Mesenchymal stem cell (in vitro differentiated cells and primary cell): ENCODE data around the gene ARHGAP21.
A peak's percentile ranks its signal among the peaks of the same experiment; 100 is the strongest.
"Not testable (repeated sequence)": the region's sequence is repeated elsewhere in the genome, so short reads cannot be mapped to it uniquely, and the experiment has no call there.

Source experiments
- DNase-seq: peaks from one replicate; pipeline ENCODE4 v3.0.0-alpha.2; 2013
- H2AFZ ChIP-seq: one replicate; pipeline ENCODE4 v1.6.1; 2013; ENCODE audit warnings: low read depth, mild to moderate bottlenecking, control low read depth, inconsistent platforms, low read length, moderate library complexity
- H2AK5ac ChIP-seq: 2 replicates; pipeline ENCODE4 v1.6.1; 2013; ENCODE audit warnings: low read length, moderate library complexity, mild to moderate bottlenecking, inconsistent platforms; ENCODE audit not compliant: severe bottlenecking
- H2BK120ac ChIP-seq: one replicate; pipeline ENCODE4 v1.6.1; 2013; ENCODE audit warnings: low read depth, mild to moderate bottlenecking, inconsistent platforms, low read length, moderate library complexity
- H2BK12ac ChIP-seq, 2 experiments: one replicate each; pipeline ENCODE4 v1.6.1; 2013; ENCODE audit warnings: inconsistent platforms in 2 of 2, low read length in 2 of 2, mild to moderate bottlenecking in 2 of 2, moderate library complexity in 2 of 2, control low read depth in 1 of 2
- H2BK15ac ChIP-seq: one replicate; pipeline ENCODE4 v1.6.1; 2013; ENCODE audit warnings: mild to moderate bottlenecking, low read depth, inconsistent platforms; ENCODE audit not compliant: poor library complexity, severe bottlenecking
- H2BK5ac ChIP-seq: 2 replicates; pipeline ENCODE4 v1.6.1; 2013; ENCODE audit warnings: low read depth, mild to moderate bottlenecking, low read length, control low read depth, inconsistent platforms; ENCODE audit not compliant: poor library complexity, severe bottlenecking
- H3K14ac ChIP-seq, 2 experiments: one replicate each; pipeline ENCODE4 v1.6.1; 2013; ENCODE audit warnings: inconsistent platforms in 2 of 2, low read length in 2 of 2, control low read depth in 1 of 2, mild to moderate bottlenecking in 1 of 2, moderate library complexity in 1 of 2
- H3K18ac ChIP-seq, 2 experiments: one replicate each; pipeline ENCODE4 v1.6.1; 2013; ENCODE audit warnings: inconsistent platforms in 2 of 2, low read length in 2 of 2, control low read depth in 1 of 2, low read depth in 1 of 2, mild to moderate bottlenecking in 1 of 2
- H3K23ac ChIP-seq, 2 experiments: one replicate each; pipeline ENCODE4 v1.6.1; 2013; ENCODE audit warnings: inconsistent platforms in 2 of 2, low read length in 2 of 2, mild to moderate bottlenecking in 2 of 2, moderate library complexity in 2 of 2, control low read depth in 1 of 2
- H3K27ac ChIP-seq: 2 replicates; pipeline ENCODE4 v1.5.1; 2013; ENCODE audit warnings: mild to moderate bottlenecking, moderate library complexity, low read length, control low read depth, inconsistent platforms; ENCODE audit not compliant: poor library complexity, severe bottlenecking
- H3K27me3 ChIP-seq, 2 experiments: 2 replicates each; pipeline versions ENCODE4 v1.6.1 to v1.7.0; 2013; ENCODE audit warnings: low read length in 2 of 2, mild to moderate bottlenecking in 2 of 2, moderate library complexity in 2 of 2, control low read depth in 1 of 2, inconsistent platforms in 1 of 2; ENCODE audit not compliant: control insufficient read depth in 1 of 2, insufficient read depth in 1 of 2
- H3K36me3 ChIP-seq, 2 experiments: 2 replicates each; pipeline versions ENCODE4 v1.6.1 to v1.7.0; 2013; ENCODE audit warnings: low read length in 2 of 2, control low read depth in 1 of 2, inconsistent platforms in 1 of 2, low read depth in 1 of 2, mild to moderate bottlenecking in 1 of 2; ENCODE audit not compliant: insufficient read depth in 2 of 2, control insufficient read depth in 1 of 2
- H3K4ac ChIP-seq, 2 experiments: one replicate each; pipeline ENCODE4 v1.6.1; 2013; ENCODE audit warnings: inconsistent platforms in 2 of 2, low read length in 2 of 2, mild to moderate bottlenecking in 2 of 2, moderate library complexity in 2 of 2, control low read depth in 1 of 2, low read depth in 1 of 2
- H3K4me1 ChIP-seq: 2 replicates; pipeline ENCODE4 v1.6.1; 2013; ENCODE audit warnings: low read depth, low read length, control low read depth; ENCODE audit not compliant: control insufficient read depth, insufficient read depth
- H3K4me2 ChIP-seq: 2 replicates; pipeline ENCODE4 v1.6.1; 2013; ENCODE audit warnings: low read length, mild to moderate bottlenecking, inconsistent platforms; ENCODE audit not compliant: poor library complexity, severe bottlenecking
- H3K4me3 ChIP-seq, 2 experiments: 2 replicates each; pipeline versions ENCODE4 v1.5.1 to v1.7.0; 2013; ENCODE audit warnings: low read length in 2 of 2, mild to moderate bottlenecking in 2 of 2, control low read depth in 1 of 2, low read depth in 1 of 2; ENCODE audit not compliant: insufficient read depth in 1 of 2
- H3K79me1 ChIP-seq: replicated peaks from 2 replicates; pipeline ENCODE4 v1.6.1; 2013; ENCODE audit warnings: mild to moderate bottlenecking, control low read depth, low read length, inconsistent platforms; ENCODE audit not compliant: poor library complexity, severe bottlenecking
- H3K9ac ChIP-seq: 2 replicates; pipeline ENCODE4 v1.7.0; 2013; ENCODE audit warnings: mild to moderate bottlenecking, low read length, moderate library complexity
- H3K9me3 ChIP-seq: 2 replicates; pipeline ENCODE4 v1.7.0; 2013; ENCODE audit warnings: mild to moderate bottlenecking, low read length; ENCODE audit not compliant: control insufficient read depth
- H4K8ac ChIP-seq: one replicate; pipeline ENCODE4 v1.6.1; 2013; ENCODE audit warnings: inconsistent platforms, mild to moderate bottlenecking, low read length, moderate library complexity
- H4K91ac ChIP-seq: one replicate; pipeline ENCODE4 v1.6.1; 2013; ENCODE audit warnings: mild to moderate bottlenecking, low read length, inconsistent platforms
- WGBS: methylation state at CpG from one replicate; pipeline ENCODE4 v1.1.7; 2013; ENCODE audit warnings: mixed read lengths; 5-methylcytosine and 5-hydroxymethylcytosine counted together

ARHGAP21 gene

GRCh38 chr10:24727786-24728185, 4.1 kb upstream of the ARHGAP21 start:
- Histone ChIP-seq H3K4me1 (no peaks in the 10 kb centered on the region), H3K9ac (no peak overlapping the region), H3K4me2 (no peak overlapping the region), H2AK5ac (no peak overlapping the region), H4K8ac (no peak overlapping the region), H2AFZ (no peak overlapping the region), H4K91ac (no peak overlapping the region), H3K14ac (no peak overlapping the region), H3K4me3 (no peak overlapping the region), H3K18ac (no peak overlapping the region), H3K36me3 (no peaks in the 10 kb centered on the region), H2BK15ac (no peak overlapping the region), H2BK12ac (peak overlapping the region in 1 of 2 experiments; percentile 69), H3K27ac (no peak overlapping the region), H3K27me3 (no peaks in the 10 kb centered on the region), H3K4ac (no peak overlapping the region), H3K79me1 (no peaks in the 10 kb centered on the region), H2BK5ac (no peak overlapping the region), H3K9me3 (no peaks in the 10 kb centered on the region), H2BK120ac (no peak overlapping the region), H3K23ac (no peak overlapping the region)
- WGBS, result 67% methylated on average over 7 of the region's 9 CpGs
- DNase-seq, result no peak

GRCh38 chr10:24726626-24727025, 2.9 kb upstream of the ARHGAP21 start:
- Histone ChIP-seq H3K23ac (no peak overlapping the region), H3K27me3 (no peaks in the 10 kb centered on the region), H2AFZ (no peak overlapping the region), H3K4ac (no peak overlapping the region), H3K9me3 (no peaks in the 10 kb centered on the region), H2BK12ac (no peak overlapping the region), H3K9ac (no peak overlapping the region), H4K91ac (no peak overlapping the region), H3K4me1 (peaks cover 2% of the 10 kb centered on the region), H3K14ac (no peak overlapping the region), H2BK5ac (no peak overlapping the region), H2AK5ac (no peak overlapping the region), H4K8ac (no peak overlapping the region), H3K36me3 (peaks cover 1 to 2% of the 10 kb centered on the region in 2 experiments), H3K4me2 (no peak overlapping the region), H3K27ac (no peak overlapping the region), H2BK15ac (no peak overlapping the region), H3K79me1 (no peaks in the 10 kb centered on the region), H2BK120ac (no peak overlapping the region), H3K18ac (no peak overlapping the region), H3K4me3 (no peak overlapping the region)
- 97% methylated on average over 5 of the region's 5 CpGs for WGBS
- DNase-seq, result no peak

DNA sequence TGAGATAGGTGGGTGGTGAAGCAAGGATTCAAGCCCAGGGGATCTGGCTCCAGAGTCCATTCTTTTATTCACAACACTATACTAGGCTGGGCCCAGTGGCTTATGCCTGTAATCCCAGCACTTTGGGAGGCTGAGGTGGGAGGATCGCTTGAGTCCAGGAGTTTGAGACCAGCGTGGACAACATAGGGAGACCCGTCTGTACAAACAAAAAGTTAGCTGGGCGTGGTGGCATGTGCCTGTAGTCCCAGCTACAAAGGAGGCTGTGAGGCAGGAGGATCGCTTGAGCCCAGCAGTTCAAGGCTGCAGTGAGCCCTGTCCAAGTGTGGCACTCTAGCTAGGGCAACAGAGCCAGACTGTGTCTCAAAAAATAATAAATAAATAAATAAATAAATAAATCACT, 2.3 kb upstream of the ARHGAP21 start:
- not testable (repeated sequence) for H3K27ac ChIP-seq, H3K14ac ChIP-seq, H2AFZ ChIP-seq, H2AK5ac ChIP-seq, H2BK120ac ChIP-seq, H3K23ac ChIP-seq, DNase-seq, H3K79me1 ChIP-seq, H3K36me3 ChIP-seq, H3K27me3 ChIP-seq, H2BK12ac ChIP-seq, H2BK15ac ChIP-seq, H3K9me3 ChIP-seq, H3K9ac ChIP-seq, H4K8ac ChIP-seq, H3K18ac ChIP-seq, H2BK5ac ChIP-seq, H3K4me1 ChIP-seq, H3K4me2 ChIP-seq, H3K4me3 ChIP-seq, H4K91ac ChIP-seq, H3K4ac ChIP-seq
- WGBS, result 99% methylated on average over 5 of the region's 5 CpGs

DNA sequence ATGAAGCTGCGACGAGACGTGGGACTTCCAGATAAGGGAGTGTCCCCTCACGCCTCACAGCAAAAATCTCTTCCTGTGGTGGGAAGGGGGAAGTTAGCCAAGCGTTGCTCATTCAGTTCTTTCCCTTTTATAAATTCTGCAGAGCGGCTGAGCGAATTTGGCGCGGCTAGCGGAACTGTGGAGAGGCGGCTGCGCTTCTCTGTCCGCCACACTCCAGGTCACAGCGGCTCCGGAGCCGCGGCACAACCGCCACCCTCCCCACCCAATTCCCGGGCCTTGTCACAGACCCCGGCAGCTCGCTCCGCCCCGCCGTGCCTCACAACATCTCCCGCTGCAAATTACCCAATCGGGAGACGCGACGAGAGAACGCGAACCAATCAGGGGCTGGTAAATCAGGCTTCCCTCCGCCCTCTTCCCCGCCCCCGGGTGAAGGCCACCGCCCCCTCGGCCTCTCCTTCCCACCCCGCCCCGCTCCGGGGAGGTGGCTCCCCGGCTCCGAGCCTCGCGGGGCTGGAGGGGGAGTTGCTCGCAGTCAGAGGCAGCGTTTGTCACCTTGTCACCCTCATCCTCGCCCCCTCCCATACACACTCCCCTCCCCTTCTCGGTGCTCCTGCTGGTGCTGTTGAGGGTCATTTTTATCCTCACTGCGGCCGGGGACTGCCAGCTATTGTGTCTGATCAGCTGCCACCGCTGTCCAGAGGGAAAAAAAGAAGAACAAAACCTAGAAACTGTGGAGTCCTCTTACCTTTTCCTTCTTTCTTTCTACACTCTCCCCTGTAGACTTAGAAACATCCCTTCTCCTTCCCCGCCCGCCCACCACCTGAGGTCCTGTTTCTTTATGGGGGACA, 918 bp upstream of the ARHGAP21 start:
- peak overlapping the region; percentile 78 to 99 for H3K4me3 ChIP-seq
- H2BK12ac ChIP-seq, result peak overlapping the region; percentile 40 to 72
- H3K14ac ChIP-seq, result peak overlapping the region in 1 of 2 experiments; percentile 99
- H3K9ac ChIP-seq, result peak overlapping the region; percentile 97
- under 1% methylated on average over 50 of the region's 52 CpGs for WGBS
- H3K9me3 ChIP-seq, result no peaks in the 10 kb centered on the region
- H3K27me3 ChIP-seq, result no peaks in the 10 kb centered on the region
- H2AK5ac ChIP-seq, result no peak overlapping the region
- peak overlapping the region in 1 of 2 experiments; percentile 34 for H3K23ac ChIP-seq
- H4K8ac ChIP-seq, result peak overlapping the region; percentile 90
- no peak overlapping the region for H2BK5ac ChIP-seq
- peaks cover 6% of the 10 kb centered on the region for H3K4me1 ChIP-seq
- no peak overlapping the region for H2BK120ac ChIP-seq
- H2BK15ac ChIP-seq, result no peak overlapping the region
- peak overlapping the region; percentile 30 for H2AFZ ChIP-seq
- no peaks in the 10 kb centered on the region for H3K79me1 ChIP-seq
- H3K18ac ChIP-seq, result peak overlapping the region; percentile 93 to 99
- peak overlapping the region; percentile 62 for H3K27ac ChIP-seq
- peak overlapping the region; percentile 88 to 90 for H3K4ac ChIP-seq
- DNase-seq, result peak; percentile 98
- peak overlapping the region; percentile 89 for H3K4me2 ChIP-seq
- peaks cover 6 to 18% of the 10 kb centered on the region in 2 experiments for H3K36me3 ChIP-seq
- peak overlapping the region; percentile 90 for H4K91ac ChIP-seq
